C4-2B (cell line): ENCODE measurements around the gene FJX1.

Source experiments
- CTCF ChIP-seq: fragments of 450-650 bp; conservative IDR thresholded peaks from 2 replicates; pipeline ENCODE4 v1.5.1; 2017; ENCODE audit warnings: mild to moderate bottlenecking
- ZFX ChIP-seq: fragments of 450-650 bp; IDR thresholded peaks from 2 replicates; pipeline ENCODE4 v1.6.1; 2017

GRCh38 chr11:35626501-35626900 lies 8.2 kb downstream of the FJX1 start:
- TF ChIP-seq CTCF (no peak), ZFX (no peak)
